Ascending aorta (tissue), 2 donors: Measurements from ENCODE around the gene CDC5L. TPM values are rescaled to one million over a fixed set of nuclear protein-coding genes. Genes with fewer than 3 reads are reported as not detected.

Experiments
- DNase-seq, 2 donors: peaks; one replicate each; pipeline ENCODE4 v3.0.0-alpha.2; 2019; ENCODE audit warnings: low spot score in 2 of 2
- H3K27ac ChIP-seq, 2 donors: fragments of 200-600 bp; sonication (generic); one replicate each; pipeline ENCODE4 v1.5.1; 2016 to 2017; ENCODE audit warnings: mild to moderate bottlenecking in 1 of 2
- H3K27me3 ChIP-seq: fragments of 200-600 bp; sonication (generic); one replicate; pipeline ENCODE4 v1.5.1; 2017
- H3K36me3 ChIP-seq, 2 donors: fragments of 200-600 bp; sonication (generic); one replicate each; pipeline ENCODE4 v1.5.1; 2016
- H3K4me1 ChIP-seq, 2 donors: fragments of 200-600 bp; sonication (generic); one replicate each; pipeline ENCODE4 v1.5.1; 2016 to 2017; ENCODE audit warnings: mild to moderate bottlenecking in 1 of 2
- H3K4me3 ChIP-seq, 2 donors: fragments of 200-600 bp; sonication (generic); one replicate each; pipeline ENCODE4 v1.5.1; 2016 to 2017; ENCODE audit warnings: mild to moderate bottlenecking in 1 of 2
- H3K9me3 ChIP-seq, 2 donors: fragments of 200-600 bp; sonication (generic); one replicate each; pipeline ENCODE4 v1.5.1; 2016
- intact Hi-C: fragments of 100-400 bp; cut with DNase I; formaldehyde crosslinking; loops from one replicate; pipeline ENCODE4 v1.15.1; 2023
- total RNA-seq: library from RNA; depleted of rRNA; stranded (reverse); fragments of >200 nt; gene quantifications from one replicate; pipeline ENCODE4 v1.1.0, GENCODE V29; 2016
- TF ChIP-seq, protein P1 (sequence below), 3 experiments: fragments of 200-600 bp in 2 of 3; fragments of 450-650 bp in 1 of 3; sonication (generic) in 2 of 3; IDR thresholded peaks; one replicate each; pipeline ENCODE4 v1.5.1; 2016 to 2019; ENCODE audit warnings: antibody characterized with exemption in 3 of 3, mild to moderate bottlenecking in 1 of 3, moderate library complexity in 1 of 3

CDC5L gene
- total RNA-seq, 1 donor from 2014 or later, result 10.9 TPM

DNA sequence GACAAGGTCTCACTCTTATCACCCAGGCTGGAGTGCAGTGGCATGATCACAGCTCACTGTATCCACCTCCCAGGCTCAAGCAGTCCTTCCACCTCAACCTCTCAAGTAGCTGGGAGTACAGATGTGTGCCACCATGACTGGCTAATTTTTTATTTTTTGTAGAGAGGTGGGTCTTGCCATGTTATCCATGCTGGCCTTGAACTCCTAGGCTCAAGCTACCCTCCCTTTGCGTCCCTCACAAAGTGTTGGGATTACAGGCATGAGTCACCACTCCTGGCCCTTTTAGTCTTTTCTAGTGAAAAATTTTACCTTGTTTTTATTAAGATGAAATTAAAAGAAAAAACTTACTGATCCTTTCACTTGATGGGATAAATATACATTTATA, 17.2 kb downstream of the CDC5L start:
- intact Hi-C loops, result no loop called here
- Histone ChIP-seq H3K27ac (no peak overlapping the region), H3K36me3 (peaks cover 46 to 64% of the 10 kb centered on the region in 2 donors), H3K4me3 (no peak overlapping the region), H3K27me3 (no peaks in the 10 kb centered on the region), H3K9me3 (no peaks in the 10 kb centered on the region), H3K4me1 (peaks cover 0 to 6% of the 10 kb centered on the region in 2 donors)
- no peak for DNase-seq
- TF ChIP-seq, protein P1, sequence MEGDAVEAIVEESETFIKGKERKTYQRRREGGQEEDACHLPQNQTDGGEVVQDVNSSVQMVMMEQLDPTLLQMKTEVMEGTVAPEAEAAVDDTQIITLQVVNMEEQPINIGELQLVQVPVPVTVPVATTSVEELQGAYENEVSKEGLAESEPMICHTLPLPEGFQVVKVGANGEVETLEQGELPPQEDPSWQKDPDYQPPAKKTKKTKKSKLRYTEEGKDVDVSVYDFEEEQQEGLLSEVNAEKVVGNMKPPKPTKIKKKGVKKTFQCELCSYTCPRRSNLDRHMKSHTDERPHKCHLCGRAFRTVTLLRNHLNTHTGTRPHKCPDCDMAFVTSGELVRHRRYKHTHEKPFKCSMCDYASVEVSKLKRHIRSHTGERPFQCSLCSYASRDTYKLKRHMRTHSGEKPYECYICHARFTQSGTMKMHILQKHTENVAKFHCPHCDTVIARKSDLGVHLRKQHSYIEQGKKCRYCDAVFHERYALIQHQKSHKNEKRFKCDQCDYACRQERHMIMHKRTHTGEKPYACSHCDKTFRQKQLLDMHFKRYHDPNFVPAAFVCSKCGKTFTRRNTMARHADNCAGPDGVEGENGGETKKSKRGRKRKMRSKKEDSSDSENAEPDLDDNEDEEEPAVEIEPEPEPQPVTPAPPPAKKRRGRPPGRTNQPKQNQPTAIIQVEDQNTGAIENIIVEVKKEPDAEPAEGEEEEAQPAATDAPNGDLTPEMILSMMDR (IDR thresholded peaks at IDR 0.05), result no peak

DNA sequence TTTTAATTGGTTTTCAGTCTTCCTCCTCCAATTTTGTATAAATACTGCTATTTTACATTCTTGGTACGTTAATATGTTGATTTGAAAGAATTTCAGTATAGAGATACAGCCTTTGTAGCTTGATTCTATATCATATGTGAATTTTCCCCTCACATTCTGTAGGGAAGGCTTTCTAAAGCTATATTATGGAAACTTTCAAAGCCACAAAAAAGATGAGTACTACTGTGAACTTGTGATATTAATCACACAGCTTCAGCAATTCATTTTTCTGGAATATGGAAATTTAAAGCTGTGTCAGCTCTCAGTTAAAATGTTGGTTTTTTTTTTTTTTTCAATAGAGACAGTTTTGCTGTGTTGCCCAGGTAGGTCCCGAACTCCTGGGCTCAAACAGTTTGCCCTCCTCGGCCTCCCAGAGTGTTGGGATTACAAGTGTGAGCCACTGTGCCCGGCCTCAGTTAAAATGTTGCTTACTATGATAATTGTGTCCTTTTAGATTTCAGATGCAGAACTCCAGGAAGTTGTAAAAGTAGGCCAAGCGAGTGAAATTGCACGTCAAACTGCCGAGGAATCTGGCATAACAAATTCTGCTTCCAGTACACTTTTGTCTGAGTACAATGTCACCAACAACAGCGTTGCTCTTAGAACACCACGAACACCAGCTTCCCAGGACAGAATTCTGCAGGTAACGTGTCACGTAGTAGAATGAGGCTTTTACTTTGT, 20.6 kb downstream of the CDC5L start:
- intact Hi-C loops, result no loop called here
- H3K36me3 ChIP-seq, result peaks cover 46 to 86% of the 10 kb centered on the region in 2 donors
- H3K4me1 ChIP-seq, result no peaks in the 10 kb centered on the region
- TF ChIP-seq, protein P1 (IDR thresholded peaks at IDR 0.05), result no peak
- H3K4me3 ChIP-seq, result no peak overlapping the region
- no peak overlapping the region for H3K27ac ChIP-seq
- DNase-seq, result no peak
- H3K9me3 ChIP-seq, result no peaks in the 10 kb centered on the region
- H3K27me3 ChIP-seq, result no peaks in the 10 kb centered on the region

DNA sequence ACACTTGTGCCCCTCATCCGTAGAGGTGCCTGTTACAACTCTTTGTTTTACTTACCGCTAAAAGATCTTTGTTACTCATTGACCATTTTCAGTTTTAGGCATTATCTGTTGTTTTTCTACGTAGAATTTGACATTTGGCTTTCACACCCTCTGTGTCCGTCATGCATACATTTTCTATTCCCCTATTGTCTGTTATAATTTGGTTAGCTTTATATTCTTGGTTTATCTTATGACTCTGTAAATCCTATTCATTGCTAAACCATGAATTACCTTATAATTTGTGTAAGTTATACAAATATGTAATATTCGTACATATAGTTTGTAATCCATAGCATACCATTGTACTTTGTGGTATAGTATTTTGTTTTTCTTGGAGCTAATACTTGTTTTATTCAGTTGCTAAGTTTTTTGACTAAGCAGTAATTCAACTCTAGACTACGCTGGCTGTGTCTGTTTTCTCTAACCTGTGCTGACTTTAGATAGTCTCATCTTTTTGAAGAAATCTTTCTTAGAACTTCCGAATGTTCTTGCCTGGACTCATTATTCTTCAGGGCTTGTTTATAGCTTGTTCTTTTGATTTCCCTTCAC, 21.8 kb downstream of the CDC5L start:
- H3K27ac ChIP-seq, result no peak overlapping the region
- H3K36me3 ChIP-seq, result peaks cover 43 to 87% of the 10 kb centered on the region in 2 donors
- no peak for DNase-seq
- H3K4me3 ChIP-seq, result no peak overlapping the region
- no peaks in the 10 kb centered on the region for H3K4me1 ChIP-seq
- intact Hi-C loops, result no loop called here
- TF ChIP-seq, protein P1 (IDR thresholded peaks at IDR 0.05), result no peak
- H3K9me3 ChIP-seq, result no peaks in the 10 kb centered on the region
- H3K27me3 ChIP-seq, result no peaks in the 10 kb centered on the region

DNA sequence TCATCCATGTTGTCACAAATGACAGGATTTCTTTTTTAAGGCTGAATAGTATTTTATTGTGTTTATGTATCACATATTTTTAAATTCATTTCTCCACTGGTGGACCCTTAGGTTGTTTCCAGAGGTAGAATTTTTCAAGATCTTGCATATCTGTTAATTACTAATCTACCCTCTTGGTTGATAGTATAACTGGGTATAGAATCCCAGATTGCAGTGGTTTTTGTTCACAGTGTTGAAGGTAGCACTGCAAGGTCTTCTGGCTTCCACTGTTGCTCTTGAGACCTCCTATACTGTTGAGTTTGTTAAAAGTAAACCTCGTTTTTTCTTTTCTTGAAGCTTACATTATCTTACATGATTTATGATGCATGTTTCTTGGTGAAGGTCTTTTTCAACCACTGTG, 22.9 kb downstream of the CDC5L start:
- Histone ChIP-seq H3K36me3 (peaks cover 37 to 84% of the 10 kb centered on the region in 2 donors), H3K4me1 (no peaks in the 10 kb centered on the region), H3K27ac (no peak overlapping the region), H3K4me3 (no peak overlapping the region), H3K27me3 (no peaks in the 10 kb centered on the region), H3K9me3 (no peaks in the 10 kb centered on the region)
- no peak for DNase-seq
- intact Hi-C loops, result no loop called here
- TF ChIP-seq, protein P1 (IDR thresholded peaks at IDR 0.05), result no peak

DNA sequence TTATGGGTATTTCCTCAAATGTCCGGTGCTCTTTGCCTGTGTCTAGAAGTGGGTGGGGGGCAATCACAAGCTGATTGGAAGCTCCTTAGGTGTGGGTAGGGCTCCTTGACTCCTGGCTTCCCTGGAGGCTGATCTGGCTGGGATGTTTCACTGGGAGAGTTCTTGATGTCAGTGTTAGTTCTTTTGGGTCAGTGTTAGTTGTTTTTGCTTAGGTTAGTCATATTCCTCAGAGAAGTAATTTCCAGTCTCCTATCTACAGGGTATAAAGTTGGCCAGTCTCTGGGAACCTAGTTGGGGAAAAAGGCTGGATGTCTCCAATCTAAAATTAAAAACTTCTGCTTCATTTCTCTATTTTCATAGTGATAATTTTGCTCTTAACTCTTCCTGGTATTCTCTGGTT, 23.6 kb downstream of the CDC5L start:
- no peak overlapping the region for H3K27ac ChIP-seq
- no peak for DNase-seq
- H3K36me3 ChIP-seq, result peaks cover 41 to 79% of the 10 kb centered on the region in 2 donors
- no peaks in the 10 kb centered on the region for H3K27me3 ChIP-seq
- no peaks in the 10 kb centered on the region for H3K4me1 ChIP-seq
- H3K4me3 ChIP-seq, result no peak overlapping the region
- intact Hi-C loops, result no loop called here
- H3K9me3 ChIP-seq, result no peaks in the 10 kb centered on the region
- TF ChIP-seq, protein P1 (IDR thresholded peaks at IDR 0.05), result no peak
